Measurements from ENCODE around the gene YAP1. TPM values are rescaled to one million over a fixed set of nuclear protein-coding genes. Genes with fewer than 3 reads are reported as not detected.
A peak's percentile ranks its signal among the peaks of the same experiment; 100 is the strongest.

Gene YAP1
- total and polyA plus RNA-seq, 5 donors = 32.0 to 112 (median 103) TPM

GRCh38 chr11:102226702-102227490 is 116.6 kb downstream of the YAP1 start:
- peaks cover 3% of the 10 kb centered on the region for H3K4me1 ChIP-seq (ENCODE audit: control insufficient read depth, insufficient read depth, low read length)
- DNase-seq = no peak
- ATAC-seq = peak in 1 of 2 donors; percentile 31
- WGBS = 62% methylated on average over 9 of the region's 9 CpGs
- H3K4me3 ChIP-seq (ENCODE audit: low read length) = no peak overlapping the region
- intact Hi-C loops (cut with DNase I) = loop anchor here in 1 of 4 donors (10.0 kb wide), 1 partner anchor 112 kb away; the partner anchor contains the start of gene YAP1
- no peaks in the 10 kb centered on the region for H3K27me3 ChIP-seq (ENCODE audit: control insufficient read depth, insufficient read depth)
- H3K27ac ChIP-seq (ENCODE audit: low read length) = no peak overlapping the region
- H3K9me3 ChIP-seq (ENCODE audit: control insufficient read depth, low read length) = no peaks in the 10 kb centered on the region

GRCh38 chr11:102229510-102230123 is 119.4 kb downstream of the YAP1 start:
- ATAC-seq = no peak
- DNase-seq = no peak
- 54% methylated on average over 4 of the region's 4 CpGs for WGBS
- no peaks in the 10 kb centered on the region for H3K27me3 ChIP-seq (ENCODE audit: control insufficient read depth, insufficient read depth)
- peaks cover 3% of the 10 kb centered on the region for H3K4me1 ChIP-seq (ENCODE audit: control insufficient read depth, insufficient read depth, low read length)
- intact Hi-C loops (cut with DNase I) = loop anchor here in 1 of 4 donors (10.0 kb wide), 1 partner anchor 115 kb away; the partner anchor contains the start of gene YAP1
- no peak overlapping the region for H3K4me3 ChIP-seq (ENCODE audit: low read length)
- peak overlapping the region; percentile 29 for H3K27ac ChIP-seq (ENCODE audit: low read length)
- H3K9me3 ChIP-seq (ENCODE audit: control insufficient read depth, low read length) = no peaks in the 10 kb centered on the region

- no peak for ATAC-seq
- no peak overlapping the region for H3K27ac ChIP-seq (ENCODE audit: low read length)
Measured at GRCh38 chr11:102230186-102230585, 119.9 kb downstream of the YAP1 start.

GRCh38 chr11:102230911-102231310 is 120.7 kb downstream of the YAP1 start:
- no peak overlapping the region for H3K27ac ChIP-seq (ENCODE audit: low read length)
- peaks cover under 1% of the 10 kb centered on the region for H3K4me1 ChIP-seq (ENCODE audit: control insufficient read depth, insufficient read depth, low read length)
- WGBS = 89% methylated on average over 4 of the region's 4 CpGs
- no peaks in the 10 kb centered on the region for H3K27me3 ChIP-seq (ENCODE audit: control insufficient read depth, insufficient read depth)
- ATAC-seq = no peak
- H3K4me3 ChIP-seq (ENCODE audit: low read length) = no peak overlapping the region
- no peaks in the 10 kb centered on the region for H3K9me3 ChIP-seq (ENCODE audit: control insufficient read depth, low read length)
- intact Hi-C loops (cut with DNase I) = no loop called here
- no peak for DNase-seq

More at GRCh38 chr11:102230186-102230585, 119.9 kb downstream of the YAP1 start:
- H3K9me3 ChIP-seq (ENCODE audit: control insufficient read depth, low read length) = no peaks in the 10 kb centered on the region
- DNase-seq = no peak
- intact Hi-C loops (cut with DNase I) = no loop called here
- no peaks in the 10 kb centered on the region for H3K27me3 ChIP-seq (ENCODE audit: control insufficient read depth, insufficient read depth)
- H3K4me1 ChIP-seq (ENCODE audit: control insufficient read depth, insufficient read depth, low read length) = peaks cover 3% of the 10 kb centered on the region
- H3K4me3 ChIP-seq (ENCODE audit: low read length) = no peak overlapping the region

- Histone ChIP-seq H3K4me1 (ENCODE audit: control insufficient read depth, insufficient read depth, low read length) (no peaks in the 10 kb centered on the region), H3K27ac (ENCODE audit: low read length) (no peak overlapping the region), H3K27me3 (ENCODE audit: control insufficient read depth, insufficient read depth) (no peaks in the 10 kb centered on the region), H3K4me3 (ENCODE audit: low read length) (no peak overlapping the region), H3K9me3 (ENCODE audit: control insufficient read depth, low read length) (no peaks in the 10 kb centered on the region)
- ATAC-seq (no peak), DNase-seq (no peak)
- 57% methylated on average over 7 of the region's 7 CpGs for WGBS
- intact Hi-C loops (cut with DNase I) = no loop called here
Measured at GRCh38 chr11:102234779-102235439, 124.7 kb downstream of the YAP1 start.

GRCh38 chr11:102237096-102237735 is 127.0 kb downstream of the YAP1 start:
- Histone ChIP-seq H3K9me3 (ENCODE audit: control insufficient read depth, low read length) (no peaks in the 10 kb centered on the region), H3K27ac (ENCODE audit: low read length) (no peak overlapping the region), H3K4me3 (ENCODE audit: low read length) (no peak overlapping the region), H3K4me1 (ENCODE audit: control insufficient read depth, insufficient read depth, low read length) (no peaks in the 10 kb centered on the region), H3K27me3 (ENCODE audit: control insufficient read depth, insufficient read depth) (no peaks in the 10 kb centered on the region)
- no peak for ATAC-seq
- intact Hi-C loops (cut with DNase I) = no loop called here
- DNase-seq = no peak
- 79% methylated on average over 5 of the region's 5 CpGs for WGBS

- intact Hi-C loops (cut with DNase I) = no loop called here
- ATAC-seq = no peak
Measured at GRCh38 chr11:102238391-102238821, 128.2 kb downstream of the YAP1 start.

GRCh38 chr11:102239448-102239847 is 129.2 kb downstream of the YAP1 start:
- Histone ChIP-seq H3K4me3 (ENCODE audit: low read length) (no peak overlapping the region), H3K4me1 (ENCODE audit: control insufficient read depth, insufficient read depth, low read length) (peaks cover 3% of the 10 kb centered on the region), H3K27me3 (ENCODE audit: control insufficient read depth, insufficient read depth) (no peaks in the 10 kb centered on the region), H3K9me3 (ENCODE audit: control insufficient read depth, low read length) (no peaks in the 10 kb centered on the region), H3K27ac (ENCODE audit: low read length) (no peak overlapping the region)
- no peak for DNase-seq
- WGBS = 84% methylated on average over 2 of the region's 2 CpGs
- ATAC-seq = no peak
- intact Hi-C loops (cut with DNase I) = no loop called here

More at GRCh38 chr11:102238391-102238821, 128.2 kb downstream of the YAP1 start:
- Histone ChIP-seq H3K4me3 (ENCODE audit: low read length) (no peak overlapping the region), H3K27ac (ENCODE audit: low read length) (no peak overlapping the region), H3K4me1 (ENCODE audit: control insufficient read depth, insufficient read depth, low read length) (peaks cover 3% of the 10 kb centered on the region), H3K9me3 (ENCODE audit: control insufficient read depth, low read length) (no peaks in the 10 kb centered on the region), H3K27me3 (ENCODE audit: control insufficient read depth, insufficient read depth) (no peaks in the 10 kb centered on the region)
- no peak for DNase-seq

GRCh38 chr11:102239911-102240310 is 129.7 kb downstream of the YAP1 start:
- ATAC-seq (no peak), DNase-seq (no peak)
- 93% methylated on average over 6 of the region's 6 CpGs for WGBS
- no peak overlapping the region for H3K27ac ChIP-seq (ENCODE audit: low read length)
- H3K27me3 ChIP-seq (ENCODE audit: control insufficient read depth, insufficient read depth) = no peaks in the 10 kb centered on the region
- no peaks in the 10 kb centered on the region for H3K9me3 ChIP-seq (ENCODE audit: control insufficient read depth, low read length)
- no peak overlapping the region for H3K4me3 ChIP-seq (ENCODE audit: low read length)
- intact Hi-C loops (cut with DNase I) = no loop called here
- peaks cover 3% of the 10 kb centered on the region for H3K4me1 ChIP-seq (ENCODE audit: control insufficient read depth, insufficient read depth, low read length)

- no peak for ATAC-seq
- no peak overlapping the region for H3K4me3 ChIP-seq (ENCODE audit: low read length)
Measured at GRCh38 chr11:102240502-102240901, 130.3 kb downstream of the YAP1 start.

More at GRCh38 chr11:102240502-102240901, 130.3 kb downstream of the YAP1 start:
- intact Hi-C loops (cut with DNase I) = no loop called here
- H3K27ac ChIP-seq (ENCODE audit: low read length) = no peak overlapping the region
- no peak for DNase-seq
- WGBS = 41% methylated on average over 2 of the region's 2 CpGs
- H3K4me1 ChIP-seq (ENCODE audit: control insufficient read depth, insufficient read depth, low read length) = peaks cover 3% of the 10 kb centered on the region
- no peaks in the 10 kb centered on the region for H3K9me3 ChIP-seq (ENCODE audit: control insufficient read depth, low read length)
- no peaks in the 10 kb centered on the region for H3K27me3 ChIP-seq (ENCODE audit: control insufficient read depth, insufficient read depth)
